GM19372 (cell line): ENCODE measurements around the gene GTSE1.

Experiments used
- ATAC-seq: cut with Tn5 transposase; IDR thresholded peaks from one replicate; pipeline ENCODE4 v1.9.1; 2021; ENCODE audit warnings: mild to moderate bottlenecking, low read depth, moderate library complexity; ENCODE audit not compliant: unreplicated experiment

Gene GTSE1

DNA sequence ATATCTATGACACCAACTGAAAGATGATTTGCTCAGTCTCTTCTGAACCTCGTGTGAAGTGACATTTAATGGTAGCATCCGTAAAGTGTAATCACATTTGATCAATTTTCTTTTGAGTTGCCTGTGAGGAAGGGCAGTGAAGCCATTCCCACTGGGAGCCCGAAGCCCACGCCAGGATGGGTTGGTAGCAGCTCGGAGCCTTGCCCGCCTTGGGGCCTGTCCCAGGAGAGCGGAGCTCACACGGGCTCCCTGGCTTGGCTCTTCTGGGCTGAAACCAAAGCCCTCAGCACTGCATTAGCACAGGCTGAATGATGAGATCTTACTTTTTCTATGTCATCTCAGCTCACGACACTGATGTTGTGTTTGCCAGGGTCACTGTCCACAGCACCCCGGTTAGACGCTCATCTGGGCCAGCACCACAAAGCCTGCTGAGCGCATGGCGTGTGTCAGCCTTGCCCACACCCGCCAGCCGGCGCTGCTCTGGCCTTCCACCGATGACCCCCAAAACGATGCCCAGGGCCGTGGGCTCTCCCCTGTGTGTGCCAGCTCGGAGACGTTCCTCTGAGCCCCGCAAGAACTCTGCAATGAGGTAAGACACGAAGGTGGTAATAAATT lies 29.5 kb downstream of the GTSE1 start:
- no peak for ATAC-seq

DNA sequence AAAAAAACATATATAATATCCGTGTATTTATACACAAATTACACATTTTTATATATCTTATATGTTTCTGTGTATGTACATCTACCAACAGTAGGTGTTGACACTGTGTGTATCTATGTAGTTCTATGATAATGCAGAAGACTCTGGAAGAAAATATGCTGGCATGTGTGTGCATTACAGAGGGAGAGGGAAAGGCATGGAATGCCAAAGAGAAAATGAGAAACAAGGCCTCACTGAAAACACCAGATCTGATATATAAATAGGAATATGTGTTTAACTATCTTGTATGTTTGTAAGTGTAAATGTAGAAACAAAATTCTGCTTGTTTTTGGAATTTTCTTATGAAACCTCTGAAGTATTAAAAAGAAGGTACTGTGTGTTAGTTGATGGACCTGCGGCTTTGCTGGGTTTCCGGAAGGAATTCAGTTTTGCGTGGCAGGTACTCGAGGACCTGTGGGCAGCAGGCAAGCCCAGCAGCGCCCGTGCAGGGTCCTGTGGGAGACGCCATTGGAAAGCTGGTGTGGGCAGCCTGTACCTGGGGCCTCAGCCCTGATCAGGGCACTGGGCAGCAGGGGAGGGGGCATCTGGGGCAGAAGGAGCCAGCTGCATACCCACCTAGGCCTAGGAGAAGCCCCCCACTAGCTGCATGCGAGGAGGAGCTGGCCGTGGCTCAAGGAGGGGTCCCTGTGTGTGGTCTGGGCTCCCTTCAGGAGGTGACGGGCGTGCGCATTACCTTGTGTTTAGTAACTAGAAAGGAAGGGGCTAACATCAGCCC lies 31.2 kb downstream of the GTSE1 start:
- ATAC-seq, result no peak

DNA sequence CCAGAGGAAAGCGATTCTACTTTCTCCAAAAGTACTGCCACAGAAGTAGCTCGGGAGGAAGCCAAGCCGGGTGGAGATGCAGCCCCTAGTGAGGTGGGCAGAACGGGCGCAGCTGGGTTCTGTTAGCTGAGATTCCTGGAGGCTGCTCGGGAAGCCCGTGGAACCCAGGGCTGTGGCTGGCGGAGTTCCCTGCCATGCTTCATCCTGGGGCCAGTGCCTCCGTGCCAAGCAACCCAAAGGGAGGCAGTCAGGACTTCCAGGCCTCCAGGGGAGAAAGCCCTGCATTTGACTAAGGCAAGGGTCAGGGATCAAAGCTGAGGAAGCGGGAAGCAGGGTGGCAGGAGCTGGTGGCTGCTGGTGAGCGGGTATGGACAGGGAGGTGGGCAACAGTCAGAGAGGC lies 32.1 kb downstream of the GTSE1 start:
- no peak for ATAC-seq

DNA sequence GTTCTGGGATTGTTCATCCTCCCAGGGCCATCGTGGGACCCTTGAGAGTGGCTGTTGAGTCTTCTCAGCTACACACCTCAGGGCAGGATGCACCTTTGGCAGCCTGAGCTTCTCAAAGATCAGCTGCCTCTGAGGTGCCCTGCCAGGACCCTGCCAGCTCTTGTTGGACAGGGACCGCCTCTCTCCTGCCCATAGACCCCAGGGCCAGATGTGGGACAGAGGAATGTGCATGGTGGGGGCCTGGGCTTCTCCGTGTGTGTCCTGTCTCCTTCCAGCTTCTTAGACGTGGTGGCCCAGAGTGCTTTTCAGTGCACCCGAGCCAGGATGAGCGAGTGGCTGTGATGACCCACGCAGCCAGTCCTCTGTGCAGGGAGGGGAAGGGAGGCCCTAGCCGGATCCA lies 32.9 kb downstream of the GTSE1 start:
- ATAC-seq, result no peak

DNA sequence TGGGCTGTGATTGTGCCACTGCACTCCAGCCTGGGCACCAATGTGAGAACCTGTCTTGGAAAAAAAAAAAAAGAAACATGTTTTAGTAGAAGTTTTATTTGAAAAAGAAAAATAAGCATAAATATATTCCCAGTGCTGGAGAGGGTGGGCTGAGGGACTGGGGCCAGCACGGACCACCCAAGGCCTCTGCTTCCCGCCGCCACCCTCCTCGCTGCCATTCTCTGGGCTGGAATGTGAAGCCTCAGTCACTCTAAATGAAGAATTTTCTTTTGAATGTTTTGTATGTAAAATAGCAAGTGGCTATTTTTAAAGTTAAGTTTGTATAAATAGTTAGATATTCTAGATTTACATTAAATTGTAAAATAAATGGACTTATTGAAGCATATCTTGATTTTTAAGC lies 33.8 kb downstream of the GTSE1 start:
- no peak for ATAC-seq

DNA sequence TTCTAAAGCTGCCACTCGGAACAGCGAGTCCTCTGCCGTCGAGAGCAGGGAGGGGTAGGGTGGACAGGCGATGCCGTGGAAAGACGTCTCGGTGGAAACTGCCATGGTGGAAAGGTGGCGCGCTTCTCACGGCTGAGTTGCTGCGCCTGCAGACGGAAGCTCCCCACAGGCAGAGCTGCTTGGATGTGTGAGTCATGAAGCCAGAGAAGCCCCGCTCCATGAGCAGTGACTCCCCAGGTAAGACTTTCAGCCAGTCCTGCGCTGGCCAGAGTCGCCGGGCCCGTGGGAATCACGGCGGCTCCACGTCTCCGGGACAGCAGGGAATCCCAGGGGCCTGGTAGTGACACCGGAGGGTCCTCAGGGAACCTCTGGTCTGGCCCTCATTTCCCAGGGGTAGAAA lies 34.8 kb downstream of the GTSE1 start:
- no peak for ATAC-seq

DNA sequence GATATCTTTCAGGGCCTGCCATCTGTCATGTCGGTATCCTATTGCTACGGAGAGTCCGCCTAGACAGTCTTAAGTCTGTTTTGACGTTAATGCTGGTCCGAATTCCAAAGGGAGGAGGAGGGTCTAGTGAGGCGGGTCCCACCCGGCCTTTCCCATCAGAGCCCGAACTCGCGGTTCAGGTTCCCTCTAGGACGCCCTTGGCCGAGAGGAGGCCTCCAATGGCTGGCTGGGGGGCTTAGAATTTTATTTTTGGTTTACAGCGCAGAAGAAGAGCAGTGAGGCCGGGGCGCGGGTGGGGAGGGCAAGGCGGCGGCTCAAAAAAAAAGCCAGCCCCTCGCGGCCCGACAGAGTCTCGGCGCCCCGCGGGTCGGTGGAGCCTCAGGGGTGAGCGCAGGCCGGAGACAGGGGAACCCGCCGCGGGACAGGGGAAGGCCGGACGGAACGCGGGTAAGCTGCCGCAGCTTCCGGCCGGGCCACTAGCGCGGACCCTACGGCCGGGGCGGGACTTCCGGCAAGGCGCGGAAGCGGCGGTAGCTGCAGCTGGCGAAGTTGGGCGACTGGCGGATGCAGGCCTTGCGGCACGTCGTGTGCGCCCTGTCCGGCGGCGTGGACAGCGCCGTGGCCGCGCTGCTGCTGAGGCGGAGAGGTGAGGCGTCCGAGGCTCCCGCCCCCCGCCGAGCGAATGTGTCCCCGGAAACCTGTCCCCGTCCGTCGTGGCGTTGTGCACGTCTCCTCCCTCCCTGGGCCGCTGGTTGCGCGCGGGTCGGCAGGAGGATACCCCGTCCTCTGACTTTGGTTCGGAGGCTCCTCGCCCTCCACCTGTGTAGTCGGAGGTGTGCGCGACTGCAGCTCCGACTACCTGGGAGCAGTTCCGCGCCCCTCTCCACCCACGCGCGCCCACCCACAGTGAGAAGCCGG lies 38.8 kb downstream of the GTSE1 start, which contains the start of gene TRMU:
Gene TRMU (plus strand): TSS at position 514 of the 918 bp plus-strand sequence. CDS start 51 bp downstream, at position 565.
- peak; percentile 89 for ATAC-seq

DNA sequence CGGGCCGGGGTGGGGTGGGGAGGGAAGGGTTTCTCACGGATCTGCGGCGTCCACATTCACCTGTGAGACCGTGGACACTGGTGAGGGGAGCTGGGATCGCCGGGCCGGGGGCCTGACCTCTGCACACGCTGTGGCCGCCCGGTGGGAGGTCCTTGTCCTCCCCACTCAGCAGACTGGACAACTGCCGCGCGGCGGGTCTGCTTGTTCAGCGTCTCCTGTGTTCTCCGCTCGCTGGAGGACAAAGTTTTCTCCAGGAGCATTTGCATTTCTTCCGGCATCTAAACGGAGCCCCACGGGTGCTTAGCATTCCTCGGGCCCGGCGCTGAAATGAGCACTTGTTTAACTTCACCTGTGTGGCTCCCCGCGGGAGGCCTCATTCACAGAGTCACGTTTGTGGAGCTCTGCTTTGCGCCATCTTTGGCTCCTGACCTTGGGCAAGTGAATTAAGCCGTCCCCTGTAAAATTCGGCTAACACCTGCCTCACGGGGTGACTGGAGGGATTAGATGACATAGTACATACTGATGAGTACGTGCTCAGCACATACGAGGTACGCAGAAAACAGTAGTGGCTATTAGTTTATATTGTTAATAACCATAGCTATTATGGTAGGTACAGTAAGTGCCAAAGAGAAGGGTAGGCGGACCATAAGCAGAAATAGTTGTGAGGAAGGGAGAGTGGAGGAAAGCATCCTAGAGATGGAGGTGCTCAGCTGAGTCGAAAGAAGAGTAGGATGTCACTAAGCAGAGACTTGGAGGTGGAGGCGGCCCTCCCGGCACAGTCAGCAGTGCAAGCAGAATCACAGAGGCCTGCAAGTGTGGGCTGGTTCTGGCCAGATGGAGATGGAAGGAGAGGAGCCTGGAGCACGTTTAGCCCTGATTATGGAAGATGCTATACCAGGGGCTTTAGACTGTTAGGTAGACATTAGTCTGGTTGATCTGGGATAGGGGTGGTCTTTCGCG lies 39.7 kb downstream of the GTSE1 start:
- ATAC-seq, result no peak

DNA sequence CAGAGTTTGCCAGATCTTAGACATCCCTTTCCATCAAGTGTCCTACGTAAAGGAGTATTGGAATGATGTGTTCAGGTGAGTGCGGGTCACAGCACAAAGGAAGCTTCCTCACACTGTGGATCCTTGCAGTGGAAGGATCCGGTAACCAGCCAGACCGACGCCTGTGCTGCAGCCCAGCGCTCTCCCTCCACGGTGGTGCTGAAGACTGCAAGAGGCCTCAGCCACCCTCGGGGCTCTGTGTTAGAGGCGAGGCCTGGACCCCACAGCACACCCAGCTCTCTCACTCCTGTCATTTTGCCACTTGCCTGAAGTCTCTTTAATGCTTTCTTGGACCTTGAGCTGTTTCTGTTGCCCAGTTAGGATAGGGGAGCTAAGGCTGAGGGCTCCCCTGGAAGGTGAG lies 41.2 kb downstream of the GTSE1 start:
- ATAC-seq, result no peak

DNA sequence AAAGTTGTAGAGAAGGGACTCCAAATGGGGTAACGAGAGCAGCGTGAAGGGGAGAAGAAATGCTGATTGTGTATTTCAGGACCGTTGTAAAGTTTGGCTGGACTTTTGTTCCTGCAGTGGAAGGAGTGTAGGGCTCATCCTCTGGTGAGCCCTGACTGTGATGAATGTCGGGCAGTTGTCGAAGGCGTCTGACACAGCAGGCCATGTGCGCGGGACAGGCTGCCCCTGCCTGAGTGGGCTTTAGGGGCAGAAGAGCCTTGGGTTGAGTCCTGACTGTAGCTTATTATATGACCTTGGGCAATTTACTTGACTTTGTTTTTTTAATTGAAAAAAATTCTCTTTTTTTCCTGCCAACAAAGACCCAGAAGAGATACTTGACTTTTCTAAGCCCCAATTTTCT lies 42.0 kb downstream of the GTSE1 start:
- no peak for ATAC-seq

DNA sequence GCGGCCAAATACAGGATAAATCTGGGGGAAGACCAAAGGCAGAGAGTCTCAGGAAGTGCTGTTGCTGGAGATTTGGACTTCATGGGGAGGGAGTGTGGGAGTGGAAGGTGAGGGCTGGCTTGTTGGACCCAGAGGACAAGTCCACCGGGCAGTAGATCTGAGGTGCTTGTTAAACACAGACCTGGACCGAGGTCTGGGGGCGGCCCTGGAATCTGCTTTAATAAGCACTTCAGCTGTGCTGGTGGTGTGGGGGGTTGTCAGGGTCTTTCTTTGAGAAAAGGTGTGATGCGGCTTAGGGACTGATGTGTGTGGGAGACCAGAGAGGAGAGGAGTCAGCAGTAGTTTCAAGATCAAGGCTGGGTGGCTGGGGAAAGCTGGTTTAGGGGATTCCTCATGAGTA lies 43.3 kb downstream of the GTSE1 start:
- ATAC-seq, result no peak

DNA sequence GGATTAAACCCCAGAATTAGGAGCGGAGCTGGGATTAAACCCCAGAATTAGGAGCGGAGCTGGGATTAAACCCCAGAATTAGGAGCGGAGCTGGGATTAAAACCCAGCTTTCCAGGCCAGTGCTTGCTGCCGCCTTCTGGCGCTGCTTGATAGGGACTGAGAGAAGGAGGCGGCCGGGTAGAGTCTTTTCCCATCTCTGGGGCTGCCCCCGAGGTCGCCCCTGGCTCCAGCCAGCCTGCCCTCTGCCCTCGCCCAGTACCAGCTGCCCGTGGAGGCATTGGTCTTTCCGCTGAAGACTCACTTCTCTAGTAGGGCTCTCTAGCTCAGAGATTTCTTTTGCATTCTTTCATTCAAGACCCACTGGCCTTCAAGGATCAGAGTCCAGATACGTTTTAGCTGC lies 44.0 kb downstream of the GTSE1 start:
- no peak for ATAC-seq

DNA sequence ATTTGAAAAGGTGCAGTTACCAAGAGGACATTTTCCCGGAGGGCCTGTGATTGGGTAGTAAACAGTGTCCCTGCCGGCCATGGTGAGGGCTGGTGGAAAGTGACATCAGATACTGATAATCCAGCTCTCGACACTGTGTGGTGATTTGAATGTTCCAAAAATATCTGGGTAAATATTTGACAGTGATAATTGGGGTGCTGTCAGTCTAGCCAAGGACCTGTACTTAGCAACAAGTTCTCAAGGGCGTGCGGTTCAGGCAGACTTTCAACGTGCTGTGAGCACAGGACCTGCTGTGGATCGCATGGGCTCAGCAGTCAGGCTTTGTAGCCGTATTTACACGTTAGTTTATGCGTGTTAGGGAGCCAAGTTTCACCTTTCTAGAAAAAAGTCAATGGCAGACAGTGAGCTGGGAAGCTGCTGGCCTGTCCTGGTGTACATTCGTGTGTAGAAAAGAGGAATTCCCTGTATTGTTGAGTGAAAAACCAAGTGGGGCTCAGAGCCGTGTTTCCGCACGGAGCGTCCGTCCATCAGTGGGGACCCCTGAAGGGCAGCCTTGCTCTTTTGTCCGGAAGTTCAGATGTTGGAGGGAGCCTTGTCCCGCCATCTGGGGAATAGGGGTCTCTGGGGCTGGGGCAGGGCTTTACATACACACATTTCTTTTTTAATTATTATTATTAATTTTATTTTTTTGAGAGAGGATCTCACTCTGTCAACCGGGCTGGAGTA lies 50.2 kb downstream of the GTSE1 start:
- no peak for ATAC-seq

DNA sequence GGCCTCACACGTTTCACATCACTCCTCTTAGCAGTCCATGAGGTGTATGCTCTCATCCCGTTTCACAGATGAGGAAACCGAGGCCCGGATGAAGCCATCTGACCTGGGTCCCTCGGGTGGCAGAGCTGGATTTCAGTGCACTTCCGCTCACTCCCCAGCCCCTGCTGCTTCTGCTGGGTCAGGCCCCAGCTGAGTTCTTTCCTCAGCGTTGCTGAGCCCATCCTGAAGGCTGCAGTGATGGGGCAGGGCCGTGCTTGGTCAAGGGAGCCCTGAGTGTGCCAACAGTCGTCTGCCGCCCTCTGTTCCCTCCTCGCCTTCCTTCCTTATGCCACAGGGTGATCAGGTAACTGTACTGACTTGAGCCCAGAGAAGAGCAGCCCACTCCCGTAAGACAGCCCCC lies 51.0 kb downstream of the GTSE1 start:
- ATAC-seq, result no peak

DNA sequence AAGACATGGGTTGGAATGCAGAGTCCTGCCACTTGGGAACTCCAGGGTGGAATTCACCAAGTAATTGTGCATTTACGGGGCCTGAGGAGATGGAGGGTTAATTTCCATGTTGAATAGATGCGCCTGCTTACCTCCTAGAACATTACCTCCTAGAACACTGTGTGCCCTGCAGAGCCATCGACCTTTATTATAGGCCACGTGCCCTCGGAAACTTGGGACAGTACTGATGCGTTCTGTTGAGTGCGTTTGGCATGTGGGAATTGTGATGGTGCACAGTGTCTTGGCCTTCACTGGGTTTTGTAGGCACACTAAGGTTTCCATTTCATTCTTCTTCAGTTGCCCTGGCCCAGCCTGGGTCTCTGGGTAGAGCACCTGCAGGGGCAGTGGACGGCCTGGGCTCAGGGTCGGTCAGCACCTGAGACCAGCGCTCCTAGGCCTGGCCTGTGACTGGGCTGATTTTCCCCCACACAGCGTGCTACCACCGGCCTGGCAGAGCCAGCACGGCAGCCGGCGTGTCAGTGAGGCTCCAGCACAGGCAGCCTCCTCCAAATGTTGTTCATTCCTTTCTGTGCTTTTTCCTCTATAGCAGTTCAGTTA lies 51.5 kb downstream of the GTSE1 start:
- ATAC-seq, result no peak

DNA sequence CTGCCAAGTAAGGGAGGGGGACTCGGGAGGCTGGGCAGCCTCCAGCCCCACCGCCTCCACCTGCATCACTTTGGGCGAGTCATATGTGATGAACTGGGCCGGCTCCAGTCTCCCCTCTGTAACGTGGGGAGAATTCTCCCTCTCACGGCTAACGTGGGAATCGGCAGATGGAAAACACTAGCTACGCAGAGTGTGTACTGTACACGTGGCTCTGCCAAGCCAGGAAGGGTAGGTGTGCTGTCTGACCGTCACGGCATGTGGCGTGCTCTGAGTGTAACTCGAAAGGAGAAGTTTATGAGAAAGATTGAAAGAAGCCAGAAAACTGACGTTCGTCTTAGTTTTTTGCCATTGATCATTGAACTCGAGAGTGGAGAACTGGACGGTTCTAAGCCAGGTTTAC lies 52.6 kb downstream of the GTSE1 start:
- ATAC-seq, result no peak

DNA sequence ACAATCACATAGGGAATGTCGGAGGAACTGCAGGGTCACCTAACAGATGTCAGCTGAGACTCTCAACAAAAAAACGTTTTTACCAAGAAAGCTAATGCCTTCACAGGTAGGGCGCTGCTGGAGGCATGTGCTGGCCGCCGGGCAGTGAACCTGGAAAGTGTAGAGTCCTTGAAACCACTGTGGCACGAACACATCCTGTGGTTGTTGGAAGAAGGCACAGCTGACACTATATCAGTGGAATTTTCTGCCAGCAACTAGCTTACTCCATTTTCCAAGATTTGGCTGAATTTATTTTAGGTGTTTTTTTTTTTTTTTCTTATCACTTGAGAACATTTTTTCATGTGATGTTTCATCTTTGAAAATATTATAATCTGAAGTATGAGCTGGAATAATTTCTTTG lies 53.0 kb downstream of the GTSE1 start:
- no peak for ATAC-seq

DNA sequence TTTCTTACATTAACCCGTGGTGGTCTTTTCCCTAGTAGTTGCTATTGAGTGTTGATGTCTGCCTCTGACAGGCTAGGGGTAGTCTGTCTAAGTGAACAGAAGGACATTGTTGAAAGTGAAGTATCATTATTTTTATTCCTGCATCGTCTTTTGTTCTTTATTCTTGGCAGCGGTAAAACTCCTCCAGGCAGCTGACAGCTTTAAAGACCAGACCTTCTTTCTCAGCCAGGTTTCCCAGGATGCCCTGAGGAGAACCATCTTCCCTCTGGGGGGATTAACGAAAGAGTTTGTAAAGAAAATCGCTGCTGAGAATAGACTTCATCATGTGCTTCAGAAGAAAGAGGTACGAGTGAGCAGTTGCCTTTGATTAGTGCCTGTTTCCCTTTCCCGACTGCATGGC lies 53.5 kb downstream of the GTSE1 start:
- no peak for ATAC-seq

DNA sequence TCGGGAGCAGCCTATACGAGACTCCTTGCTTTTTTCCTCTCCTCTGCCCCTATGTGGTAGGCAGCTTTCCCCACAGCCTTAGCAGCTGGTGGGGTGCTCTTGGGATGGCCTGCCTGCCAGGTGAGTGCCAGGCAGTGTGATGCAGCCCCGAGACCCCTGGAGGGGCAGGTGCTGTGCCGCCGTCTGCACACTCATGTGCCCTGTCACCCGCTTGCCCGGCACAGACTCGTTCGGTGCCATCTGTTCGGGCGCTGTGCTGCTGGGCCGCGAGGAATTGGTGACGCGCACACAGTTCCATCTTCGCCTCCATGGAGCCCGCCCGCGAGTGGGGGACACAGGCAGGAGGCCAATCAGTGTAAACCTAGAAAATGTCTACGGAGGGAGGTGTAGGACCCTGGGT lies 54.0 kb downstream of the GTSE1 start:
- no peak for ATAC-seq
